Heart left ventricle (tissue), 16 donors: ENCODE results near the gene MYOZ2. TPM values are rescaled to one million over a fixed set of nuclear protein-coding genes. Genes with fewer than 3 reads are reported as not detected.

Experiments
- ATAC-seq, 4 donors: fragments of 200-7000 bp; cut with Tn5 transposase; one replicate each; pipeline ENCODE4 v1.9.1; 2020 to 2022; ENCODE audit warnings: moderate library complexity in 4 of 4, mild to moderate bottlenecking in 3 of 4, moderate number of reproducible peaks in 1 of 4
- DNase-seq, 5 donors: peaks; one replicate each; pipeline ENCODE4 v3.0.0-alpha.2; 2020
- H3K27ac ChIP-seq, 12 donors: fragments of 200-600 bp; sonication (generic) in 4 of 12; one replicate each; pipeline versions ENCODE4 v1.5.0 to v1.8.0; 2016 to 2022; ENCODE audit warnings: mild to moderate bottlenecking in 2 of 12
- H3K27me3 ChIP-seq, 9 donors: fragments of 200-600 bp; sonication (generic) in 2 of 9; one replicate each; pipeline versions ENCODE4 v1.5.1 to v1.8.0; 2016 to 2022; ENCODE audit warnings: mild to moderate bottlenecking in 3 of 9
- H3K36me3 ChIP-seq, 9 donors: fragments of 200-600 bp; sonication (generic) in 2 of 9; one replicate each; pipeline versions ENCODE4 v1.5.0 to v1.8.0; 2018 to 2022; ENCODE audit warnings: mild to moderate bottlenecking in 2 of 9
- H3K4me1 ChIP-seq, 12 donors: fragments of 200-600 bp; sonication (generic) in 4 of 12; one replicate each; pipeline versions ENCODE4 v1.5.0 to v1.8.0; 2016 to 2022; ENCODE audit warnings: mild to moderate bottlenecking in 3 of 12
- H3K4me3 ChIP-seq, 12 donors: fragments of 200-600 bp; sonication (generic) in 4 of 12; one replicate each; pipeline versions ENCODE4 v1.5.0 to v1.8.0; 2017 to 2022; ENCODE audit warnings: mild to moderate bottlenecking in 9 of 12, moderate library complexity in 4 of 12
- H3K9me3 ChIP-seq, 12 donors: fragments of 200-600 bp; sonication (generic) in 4 of 12; one replicate each; pipeline versions ENCODE4 v1.5.0 to v1.8.0; 2016 to 2022; ENCODE audit warnings: mild to moderate bottlenecking in 1 of 12
- POLR2A ChIP-seq, 2 donors: fragments of 450-650 bp; IDR thresholded peaks; one replicate each; pipeline ENCODE4 v1.6.1; 2017; ENCODE audit warnings: antibody characterized with exemption in 2 of 2, mild to moderate bottlenecking in 2 of 2, moderate library complexity in 2 of 2
- WGBS, 4 donors: extraction: QIAGEN DNeasy Blood & Tissue Kit in 2 of 4; methylation state at CpG; one replicate each; pipeline versions ENCODE4 v1.1.5 to v1.1.7; 2013 to 2018; 5-methylcytosine and 5-hydroxymethylcytosine counted together
- intact Hi-C, 10 donors: fragments of 100-400 bp; cut with DNase I; formaldehyde crosslinking; loops; one replicate each; pipeline versions ENCODE4 v1.11.1 to v1.14.2; 2022
- polyA plus RNA-seq, 2 donors: library from polyadenylated mRNA; stranded (reverse); fragments of 200-250 nt; gene quantifications; one replicate each; pipeline ENCODE4 v1.2.3, GENCODE V29; 2013
- total RNA-seq, 9 donors: library from RNA; depleted of rRNA in 2 of 9; stranded (reverse); fragments of >200 nt in 2 of 9; fragmentation: NEBNext Ultra II Directional in 3 of 9; extraction: Animal tissue kit (Norgen Biotek cat#: 25700) in 3 of 9; gene quantifications; one replicate each; pipeline versions ENCODE4 v1.1.0 to v1.2.4, GENCODE V29; 2016 to 2023
- TF ChIP-seq, protein P1 (sequence below), 12 donors: fragments of 200-600 bp; sonication (generic) in 4 of 12; IDR thresholded peaks; one replicate each; pipeline versions ENCODE4 v1.5.0 to v1.8.0; 2018 to 2022; ENCODE audit warnings: antibody characterized with exemption in 12 of 12, mild to moderate bottlenecking in 5 of 12
- donor health status: ischemic (EF 13 %, LVEDD 7.1; RV severe dilation, severe dysfunction).
- donor health status: healthy with polysubstance abuse.
- donor health status: DM: no; HTN: yes; CAD: no.
- donor health status: DM: no; HTN: no; CAD: no.
- donor health status: ischemic (EF 25% LVEDD 6.9; RV normal size, moderate dysfunction).
- donor health status: ischemic (EF 25% LVEDD 5.7; RV mildly dilated, moderate dysfunction).
- donor health status: healthy.
- donor health status: DM: yes; HTN: yes; CAD: no.
- donor health status: ischemic (EF 35%, LVEDD 5.7; RV mildly dilated, moderate dysfunction).
- donor health status: nonischemic (EF 11% LVEDD 7.7; RV severe dilation, severe dysfunction).
- donor health status: DM: yes; HTN: yes; CAD: no.
- donor health status: PGD.
- donor health status: ischemic (EF 29% LVEDD 5.4; RV normal size, mild dysfunction).
- donor health status: nonischemic (EF 23%, LVEDD 6.1; RV moderate dilation, normal function).

The MYOZ2 gene
- total and polyA plus RNA-seq, 11 donors: 466 to 1,072 (median 872) TPM

- Histone ChIP-seq H3K4me3 (peak overlapping the region in 1 of 12 donors; percentile 14), H3K27ac (peak overlapping the region; percentile 40 to 86 (median 74)), H3K4me1 (peaks cover 0 to 47% (median 28%) of the 10 kb centered on the region in 12 donors), H3K9me3 (no peaks in the 10 kb centered on the region), H3K36me3 (no peaks in the 10 kb centered on the region), H3K27me3 (no peaks in the 10 kb centered on the region)
- intact Hi-C loops: loop anchor here in 2 of 10 donors (5.0 kb wide), 2 partner anchors 163 to 223 kb away; no protein-coding TSS in a partner anchor
- TF ChIP-seq, protein P1, sequence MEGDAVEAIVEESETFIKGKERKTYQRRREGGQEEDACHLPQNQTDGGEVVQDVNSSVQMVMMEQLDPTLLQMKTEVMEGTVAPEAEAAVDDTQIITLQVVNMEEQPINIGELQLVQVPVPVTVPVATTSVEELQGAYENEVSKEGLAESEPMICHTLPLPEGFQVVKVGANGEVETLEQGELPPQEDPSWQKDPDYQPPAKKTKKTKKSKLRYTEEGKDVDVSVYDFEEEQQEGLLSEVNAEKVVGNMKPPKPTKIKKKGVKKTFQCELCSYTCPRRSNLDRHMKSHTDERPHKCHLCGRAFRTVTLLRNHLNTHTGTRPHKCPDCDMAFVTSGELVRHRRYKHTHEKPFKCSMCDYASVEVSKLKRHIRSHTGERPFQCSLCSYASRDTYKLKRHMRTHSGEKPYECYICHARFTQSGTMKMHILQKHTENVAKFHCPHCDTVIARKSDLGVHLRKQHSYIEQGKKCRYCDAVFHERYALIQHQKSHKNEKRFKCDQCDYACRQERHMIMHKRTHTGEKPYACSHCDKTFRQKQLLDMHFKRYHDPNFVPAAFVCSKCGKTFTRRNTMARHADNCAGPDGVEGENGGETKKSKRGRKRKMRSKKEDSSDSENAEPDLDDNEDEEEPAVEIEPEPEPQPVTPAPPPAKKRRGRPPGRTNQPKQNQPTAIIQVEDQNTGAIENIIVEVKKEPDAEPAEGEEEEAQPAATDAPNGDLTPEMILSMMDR (IDR thresholded peaks at IDR 0.05): no peak
- no peak for TF ChIP-seq POLR2A (IDR thresholded peaks at IDR 0.05)
- DNase-seq (no peak), ATAC-seq (peak in 3 of 4 donors; percentile 12 to 38 (median 25))
- WGBS, 4 donors: 48 to 61% (median 54%) methylated on average over 4 of the region's 4 CpGs
Observed at GRCh38 chr4:119204916-119205315, 69.3 kb downstream of the MYOZ2 start.

GRCh38 chr4:119205690-119206089, 70.1 kb downstream of the MYOZ2 start:
- no peaks in the 10 kb centered on the region for H3K36me3 ChIP-seq
- TF ChIP-seq, protein P1 (IDR thresholded peaks at IDR 0.05): no peak
- peak overlapping the region; percentile 40 to 86 (median 74) for H3K27ac ChIP-seq
- ATAC-seq (peak in 3 of 4 donors; percentile 10 to 42 (median 34)), DNase-seq (no peak)
- H3K9me3 ChIP-seq: no peaks in the 10 kb centered on the region
- H3K27me3 ChIP-seq: no peaks in the 10 kb centered on the region
- intact Hi-C loops: loop anchor here in 2 of 10 donors (5.0 kb wide), 2 partner anchors 163 to 223 kb away; no protein-coding TSS in a partner anchor
- no peak overlapping the region for H3K4me3 ChIP-seq
- peaks cover 0 to 47% (median 30%) of the 10 kb centered on the region in 12 donors for H3K4me1 ChIP-seq

DNA sequence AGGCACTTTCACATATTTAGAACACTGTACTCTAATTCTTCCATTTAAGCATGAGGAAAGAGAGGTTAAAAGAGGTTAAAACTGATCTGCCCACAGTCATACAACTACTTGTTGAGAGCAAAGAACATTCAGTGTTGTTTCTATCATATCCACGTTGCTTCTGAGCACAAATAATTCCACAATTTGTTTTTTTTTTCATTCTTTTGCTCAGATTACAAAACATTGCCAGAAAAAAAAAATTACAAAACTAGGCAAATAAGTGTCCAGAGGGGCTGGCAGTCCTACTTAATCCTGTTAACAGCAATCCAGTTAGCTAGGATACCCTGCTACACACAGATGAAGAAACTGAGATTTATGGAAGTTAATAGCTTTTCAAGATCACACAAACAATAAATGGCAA, 70.5 kb downstream of the MYOZ2 start:
- intact Hi-C loops: loop anchor here in 2 of 10 donors (5.0 kb wide), 2 partner anchors 164 to 224 kb away; no protein-coding TSS in a partner anchor
- TF ChIP-seq, protein P1 (IDR thresholded peaks at IDR 0.05): no peak
- no peak for TF ChIP-seq POLR2A (IDR thresholded peaks at IDR 0.05)
- no peak for DNase-seq
- no peaks in the 10 kb centered on the region for H3K27me3 ChIP-seq
- peak; percentile 31 to 50 (median 48) for ATAC-seq
- WGBS, 4 donors: 23 to 29% (median 26%) methylated on average over 1 of the region's 1 CpG
- H3K9me3 ChIP-seq: no peaks in the 10 kb centered on the region
- peak overlapping the region; percentile 40 to 86 (median 74) for H3K27ac ChIP-seq
- peaks cover 0 to 47% (median 32%) of the 10 kb centered on the region in 12 donors for H3K4me1 ChIP-seq
- no peak overlapping the region for H3K4me3 ChIP-seq
- H3K36me3 ChIP-seq: no peaks in the 10 kb centered on the region

DNA sequence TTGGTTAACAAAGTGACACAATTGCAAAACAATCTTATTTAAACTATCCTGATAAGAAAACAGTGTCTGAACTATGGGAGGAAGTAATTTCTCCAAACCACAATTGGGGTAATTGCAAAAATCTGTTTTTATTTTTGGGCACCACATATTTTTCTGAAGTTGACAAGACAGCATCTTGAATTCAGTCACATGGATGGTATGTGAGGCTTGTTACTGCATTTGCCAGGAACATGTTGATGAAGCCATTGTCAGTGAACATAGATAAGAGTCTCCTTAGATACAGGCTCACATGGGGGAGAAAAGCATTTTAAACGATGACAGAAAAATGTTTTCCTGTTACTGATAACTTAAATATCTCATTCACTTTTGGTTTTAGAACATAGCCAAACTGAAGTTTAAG, 71.4 kb downstream of the MYOZ2 start:
- peak overlapping the region; percentile 40 to 86 (median 74) for H3K27ac ChIP-seq
- no peaks in the 10 kb centered on the region for H3K27me3 ChIP-seq
- no peak overlapping the region for H3K4me3 ChIP-seq
- TF ChIP-seq POLR2A (IDR thresholded peaks at IDR 0.05): no peak
- TF ChIP-seq, protein P1 (IDR thresholded peaks at IDR 0.05): no peak
- H3K36me3 ChIP-seq: no peaks in the 10 kb centered on the region
- intact Hi-C loops: loop anchor here in 2 of 10 donors (5.0 kb wide), 2 partner anchors 165 to 225 kb away; no protein-coding TSS in a partner anchor
- DNase-seq (no peak), ATAC-seq (peak in 3 of 4 donors; percentile 33 to 51 (median 38))
- H3K9me3 ChIP-seq: no peaks in the 10 kb centered on the region
- peaks cover 0 to 47% (median 35%) of the 10 kb centered on the region in 12 donors for H3K4me1 ChIP-seq
- 0 to 6% (median 2%) methylated on average over 1 of the region's 1 CpG for WGBS, 4 donors
